Cardiac fibroblast (primary cell): Measurements from ENCODE around the gene DNAH1.

ENCODE experiments used
- DNase-seq, 2 donors: peaks; one replicate each; pipeline versions ENCODE4 v3.0.0 to v3.0.0-alpha.2; 2010; ENCODE audit warnings: low read depth in 2 of 2
- H3K4me3 ChIP-seq, 2 donors: replicated peaks in 1 of 2; 1 replicate in 1 of 2; 2 replicates in 1 of 2; pipeline ENCODE4 v1.5.1; 2011; ENCODE audit warnings: low read depth in 2 of 2, low read length in 2 of 2, mild to moderate bottlenecking in 2 of 2, moderate library complexity in 1 of 2
- TF ChIP-seq, protein P1 (sequence below): IDR thresholded peaks from one replicate; pipeline ENCODE4 v1.5.1; 2011; ENCODE audit warnings: low read depth, mild to moderate bottlenecking, low read length, inconsistent platforms

DNAH1 gene

DNA sequence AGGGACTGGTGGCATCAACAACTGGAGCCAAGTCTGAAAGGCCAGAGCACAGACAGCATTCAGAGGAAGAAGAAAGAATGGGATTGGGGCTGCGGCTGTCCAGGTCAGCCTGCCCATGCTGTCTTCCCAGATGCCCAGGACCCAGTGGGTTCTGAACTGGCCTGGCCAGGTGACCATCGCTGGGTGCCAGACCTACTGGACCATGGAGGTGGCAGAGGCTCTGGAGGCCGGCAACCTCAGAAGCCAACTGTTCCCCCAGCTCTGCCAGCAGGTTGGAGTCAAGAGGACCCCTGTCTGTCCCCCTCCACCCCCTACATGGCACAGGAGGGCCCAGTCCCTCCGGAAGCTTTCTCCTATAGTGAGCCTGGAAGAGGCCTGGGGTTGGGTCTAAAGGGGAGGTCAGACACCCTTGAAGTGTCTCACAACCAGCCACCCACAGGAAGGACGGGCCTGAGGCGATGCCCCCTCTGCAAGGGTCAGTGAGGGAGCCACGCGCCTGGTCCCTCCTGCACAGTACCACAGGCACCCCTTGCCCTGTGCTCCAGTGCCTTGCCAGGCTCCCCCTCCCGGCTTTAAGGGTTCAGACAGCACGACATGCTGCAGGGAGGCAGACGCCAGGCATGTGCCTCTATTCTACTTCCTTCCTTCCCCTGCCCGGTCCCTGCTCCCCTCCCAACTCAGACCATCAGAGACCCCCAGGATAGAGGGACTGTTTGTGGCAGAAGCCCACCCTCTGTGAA, 43.2 kb downstream of the DNAH1 start:
- no peak overlapping the region for H3K4me3 ChIP-seq
- TF ChIP-seq, protein P1, sequence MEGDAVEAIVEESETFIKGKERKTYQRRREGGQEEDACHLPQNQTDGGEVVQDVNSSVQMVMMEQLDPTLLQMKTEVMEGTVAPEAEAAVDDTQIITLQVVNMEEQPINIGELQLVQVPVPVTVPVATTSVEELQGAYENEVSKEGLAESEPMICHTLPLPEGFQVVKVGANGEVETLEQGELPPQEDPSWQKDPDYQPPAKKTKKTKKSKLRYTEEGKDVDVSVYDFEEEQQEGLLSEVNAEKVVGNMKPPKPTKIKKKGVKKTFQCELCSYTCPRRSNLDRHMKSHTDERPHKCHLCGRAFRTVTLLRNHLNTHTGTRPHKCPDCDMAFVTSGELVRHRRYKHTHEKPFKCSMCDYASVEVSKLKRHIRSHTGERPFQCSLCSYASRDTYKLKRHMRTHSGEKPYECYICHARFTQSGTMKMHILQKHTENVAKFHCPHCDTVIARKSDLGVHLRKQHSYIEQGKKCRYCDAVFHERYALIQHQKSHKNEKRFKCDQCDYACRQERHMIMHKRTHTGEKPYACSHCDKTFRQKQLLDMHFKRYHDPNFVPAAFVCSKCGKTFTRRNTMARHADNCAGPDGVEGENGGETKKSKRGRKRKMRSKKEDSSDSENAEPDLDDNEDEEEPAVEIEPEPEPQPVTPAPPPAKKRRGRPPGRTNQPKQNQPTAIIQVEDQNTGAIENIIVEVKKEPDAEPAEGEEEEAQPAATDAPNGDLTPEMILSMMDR = no peak
- no peak for DNase-seq

DNA sequence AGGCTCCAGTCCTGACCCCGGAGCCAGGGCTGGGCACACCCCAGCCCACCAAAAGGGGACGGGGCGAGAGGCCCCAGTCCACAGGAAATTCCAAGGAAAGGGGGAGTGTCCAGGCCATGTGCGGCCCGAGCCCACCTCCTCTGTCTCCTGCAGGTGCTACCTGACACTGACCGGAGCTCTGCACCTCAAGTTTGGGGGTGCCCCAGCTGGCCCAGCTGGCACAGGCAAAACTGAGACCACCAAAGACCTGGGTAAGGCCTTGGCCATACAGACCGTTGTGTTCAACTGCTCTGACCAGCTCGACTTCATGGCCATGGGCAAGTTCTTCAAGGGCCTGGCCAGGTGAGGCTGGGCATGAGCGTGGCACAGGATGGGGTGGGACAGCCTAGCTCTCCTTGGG, 44.9 kb downstream of the DNAH1 start:
- TF ChIP-seq, protein P1 = no peak
- DNase-seq = no peak
- no peak overlapping the region for H3K4me3 ChIP-seq

DNA sequence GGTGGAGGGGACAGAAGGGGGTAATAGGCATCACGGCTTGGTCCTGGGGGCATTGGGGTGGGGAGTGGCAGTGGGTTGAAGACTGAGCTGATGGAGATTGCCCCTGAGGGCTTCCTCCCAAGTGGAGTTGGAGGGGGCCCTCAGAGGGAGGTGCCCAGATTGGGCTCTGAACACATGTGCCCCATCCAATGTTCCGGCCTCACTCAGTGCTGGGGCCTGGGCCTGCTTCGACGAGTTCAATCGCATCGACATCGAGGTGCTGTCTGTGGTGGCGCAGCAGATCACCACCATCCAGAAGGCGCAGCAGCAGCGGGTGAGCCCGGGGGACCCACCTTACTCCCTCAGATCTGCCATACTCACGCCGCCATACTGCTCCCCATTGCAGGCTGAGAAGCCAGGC, 45.3 kb downstream of the DNAH1 start:
- no peak overlapping the region for H3K4me3 ChIP-seq
- DNase-seq = no peak
- TF ChIP-seq, protein P1 = no peak

DNA sequence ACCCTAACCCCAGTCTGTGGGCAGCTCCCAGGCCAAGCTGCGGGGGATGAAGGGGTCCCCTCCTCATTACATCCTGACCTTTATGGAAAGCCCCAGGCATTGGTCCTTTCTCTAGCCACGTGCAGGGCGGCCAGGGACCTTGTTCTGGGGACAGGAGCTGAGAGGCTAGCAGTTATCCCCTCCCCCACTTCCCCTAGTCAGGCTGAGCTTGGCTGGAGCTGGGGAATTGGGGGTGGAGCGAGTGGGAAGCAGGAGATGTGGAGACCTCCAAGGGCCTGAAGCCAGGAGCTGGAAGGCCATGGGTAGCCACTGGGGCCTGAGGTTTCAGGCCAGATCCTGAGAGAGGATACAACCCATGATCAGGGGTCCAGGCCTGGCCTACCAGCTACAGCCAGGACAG, 45.8 kb downstream of the DNAH1 start:
- no peak overlapping the region for H3K4me3 ChIP-seq
- TF ChIP-seq, protein P1 = no peak
- no peak for DNase-seq

DNA sequence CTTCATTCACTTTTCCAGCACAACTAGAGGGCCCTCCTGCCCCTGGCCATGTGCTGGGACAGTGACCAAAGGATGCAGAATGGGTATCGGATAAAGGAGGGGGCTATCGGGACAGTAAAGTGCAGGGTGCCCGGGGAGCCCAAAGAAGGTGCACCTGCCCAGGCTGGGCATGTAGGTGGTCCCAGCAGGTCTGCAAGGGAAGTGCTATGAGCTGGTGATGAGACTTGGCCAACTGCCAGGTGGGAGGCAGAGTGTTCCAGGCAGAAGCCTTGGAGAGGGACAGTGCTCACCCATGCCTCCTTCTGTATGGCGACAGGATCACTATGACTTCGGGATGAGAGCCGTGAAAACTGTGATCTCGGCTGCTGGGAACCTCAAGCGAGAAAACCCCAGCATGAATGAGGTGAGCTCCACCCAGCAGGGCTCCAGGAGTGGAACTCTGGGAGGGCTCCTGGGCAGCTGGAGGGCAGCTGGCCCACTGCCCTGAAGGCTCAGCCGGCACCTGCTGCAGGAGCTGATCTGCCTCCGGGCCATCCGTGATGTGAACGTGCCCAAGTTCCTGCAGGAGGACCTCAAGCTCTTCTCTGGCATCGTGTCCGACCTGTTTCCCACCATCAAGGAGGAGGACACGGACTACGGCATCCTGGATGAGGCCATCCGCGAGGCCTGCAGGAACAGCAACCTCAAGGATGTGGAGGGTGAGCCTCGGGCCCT, 48.4 kb downstream of the DNAH1 start:
- H3K4me3 ChIP-seq = no peak overlapping the region
- TF ChIP-seq, protein P1 = no peak
- DNase-seq = no peak

DNA sequence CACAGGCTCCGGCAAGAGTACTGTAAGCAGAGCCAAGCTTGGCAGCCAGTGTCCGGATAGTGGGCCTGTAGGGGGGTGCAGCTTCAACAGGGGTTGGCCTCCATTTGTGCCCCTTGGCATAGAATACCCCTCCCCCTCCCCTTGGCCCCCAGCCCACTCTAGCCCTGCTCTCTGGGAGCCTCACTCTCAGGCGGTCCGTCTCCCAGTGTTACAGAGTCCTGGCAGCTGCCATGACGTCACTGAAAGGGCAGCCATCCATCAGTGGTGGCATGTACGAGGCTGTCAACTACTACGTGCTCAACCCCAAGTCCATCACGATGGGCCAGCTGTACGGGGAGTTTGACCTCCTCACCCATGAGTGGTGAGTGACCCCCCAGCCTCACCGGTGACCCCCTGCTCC, 50.4 kb downstream of the DNAH1 start:
- no peak overlapping the region for H3K4me3 ChIP-seq
- DNase-seq = no peak
- TF ChIP-seq, protein P1 = no peak
